ENCODE data around the gene SLC9A7.

The SLC9A7 gene

GRCh38 chrX:46599051-46599560 is 159.8 kb downstream of the SLC9A7 start:
- no peak overlapping the region for H3K4me3 ChIP-seq (replicated peaks; ENCODE audit: low read depth, low read length)
- TF ChIP-seq CTCF (IDR thresholded peaks at IDR 0.05; ENCODE audit: insufficient read depth, low read length, poor library complexity, severe bottlenecking), result no peak
- no peaks in the 10 kb centered on the region for H3K36me3 ChIP-seq (ENCODE audit: control insufficient read depth, insufficient read depth, low read length)
- no peaks in the 10 kb centered on the region for H3K27me3 ChIP-seq (replicated peaks; ENCODE audit: control insufficient read depth, insufficient read depth, low read length)
- DNase-seq (ENCODE audit: extremely low read depth, insufficient read length), result no peak

GRCh38 chrX:46597771-46598170 is 161.1 kb downstream of the SLC9A7 start:
- no peak for TF ChIP-seq CTCF (IDR thresholded peaks at IDR 0.05; ENCODE audit: insufficient read depth, low read length, poor library complexity, severe bottlenecking)

GRCh38 chrX:46597208-46597607 is 161.7 kb downstream of the SLC9A7 start:
- TF ChIP-seq CTCF (IDR thresholded peaks at IDR 0.05; ENCODE audit: insufficient read depth, low read length, poor library complexity, severe bottlenecking), result no peak
- Histone ChIP-seq H3K4me3 (replicated peaks; ENCODE audit: low read depth, low read length) (no peak overlapping the region), H3K27me3 (replicated peaks; ENCODE audit: control insufficient read depth, insufficient read depth, low read length) (no peaks in the 10 kb centered on the region), H3K36me3 (ENCODE audit: control insufficient read depth, insufficient read depth, low read length) (no peaks in the 10 kb centered on the region)
- no peak for DNase-seq (ENCODE audit: extremely low read depth, insufficient read length)

More at GRCh38 chrX:46597771-46598170, 161.1 kb downstream of the SLC9A7 start:
- Histone ChIP-seq H3K4me3 (replicated peaks; ENCODE audit: low read depth, low read length) (no peak overlapping the region), H3K27me3 (replicated peaks; ENCODE audit: control insufficient read depth, insufficient read depth, low read length) (no peaks in the 10 kb centered on the region), H3K36me3 (ENCODE audit: control insufficient read depth, insufficient read depth, low read length) (no peaks in the 10 kb centered on the region)
- no peak for DNase-seq (ENCODE audit: extremely low read depth, insufficient read length)

GRCh38 chrX:46595084-46595483 is 163.8 kb downstream of the SLC9A7 start:
- Histone ChIP-seq H3K36me3 (ENCODE audit: control insufficient read depth, insufficient read depth, low read length) (no peaks in the 10 kb centered on the region), H3K27me3 (replicated peaks; ENCODE audit: control insufficient read depth, insufficient read depth, low read length) (no peaks in the 10 kb centered on the region), H3K4me3 (replicated peaks; ENCODE audit: low read depth, low read length) (no peak overlapping the region)
- no peak for DNase-seq (ENCODE audit: extremely low read depth, insufficient read length)
- no peak for TF ChIP-seq CTCF (IDR thresholded peaks at IDR 0.05; ENCODE audit: insufficient read depth, low read length, poor library complexity, severe bottlenecking)

GRCh38 chrX:46589977-46590723 is 168.8 kb downstream of the SLC9A7 start:
- no peak overlapping the region for H3K4me3 ChIP-seq (replicated peaks; ENCODE audit: low read depth, low read length)
- H3K36me3 ChIP-seq (ENCODE audit: control insufficient read depth, insufficient read depth, low read length), result no peaks in the 10 kb centered on the region; the same call in 1 of the 2 replicates
- no peak for TF ChIP-seq CTCF (IDR thresholded peaks at IDR 0.05; ENCODE audit: insufficient read depth, low read length, poor library complexity, severe bottlenecking)
- no peaks in the 10 kb centered on the region for H3K27me3 ChIP-seq (replicated peaks; ENCODE audit: control insufficient read depth, insufficient read depth, low read length)
- no peak for DNase-seq (ENCODE audit: extremely low read depth, insufficient read length)

Measured in GM06990 (cell line).